Measurements from ENCODE around the gene RGMA.

RGMA gene

GRCh38 chr15:93048759-93049161, 40.3 kb downstream of the RGMA start:
- POLR2A ChIA-PET (ENCODE audit: low non-redundant PET): interaction anchor here (0.5 to 0.7 kb wide), 2 partner anchors 8 to 12 kb away, joined by 3 to 7 read pairs; no protein-coding TSS in a partner anchor
- H3K27ac ChIP-seq: peak overlapping the region; percentile 44
- CTCF ChIA-PET: interaction anchor here (1.5 kb wide), 1 partner anchor 1071 kb away, joined by 4 read pairs; no protein-coding TSS in a partner anchor
- peak; percentile 63 for DNase-seq (ENCODE audit: low spot score)
- TF ChIP-seq, protein P1, sequence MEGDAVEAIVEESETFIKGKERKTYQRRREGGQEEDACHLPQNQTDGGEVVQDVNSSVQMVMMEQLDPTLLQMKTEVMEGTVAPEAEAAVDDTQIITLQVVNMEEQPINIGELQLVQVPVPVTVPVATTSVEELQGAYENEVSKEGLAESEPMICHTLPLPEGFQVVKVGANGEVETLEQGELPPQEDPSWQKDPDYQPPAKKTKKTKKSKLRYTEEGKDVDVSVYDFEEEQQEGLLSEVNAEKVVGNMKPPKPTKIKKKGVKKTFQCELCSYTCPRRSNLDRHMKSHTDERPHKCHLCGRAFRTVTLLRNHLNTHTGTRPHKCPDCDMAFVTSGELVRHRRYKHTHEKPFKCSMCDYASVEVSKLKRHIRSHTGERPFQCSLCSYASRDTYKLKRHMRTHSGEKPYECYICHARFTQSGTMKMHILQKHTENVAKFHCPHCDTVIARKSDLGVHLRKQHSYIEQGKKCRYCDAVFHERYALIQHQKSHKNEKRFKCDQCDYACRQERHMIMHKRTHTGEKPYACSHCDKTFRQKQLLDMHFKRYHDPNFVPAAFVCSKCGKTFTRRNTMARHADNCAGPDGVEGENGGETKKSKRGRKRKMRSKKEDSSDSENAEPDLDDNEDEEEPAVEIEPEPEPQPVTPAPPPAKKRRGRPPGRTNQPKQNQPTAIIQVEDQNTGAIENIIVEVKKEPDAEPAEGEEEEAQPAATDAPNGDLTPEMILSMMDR (conservative IDR thresholded peaks at IDR 0.05; ENCODE audit: low read depth): no peak

DNA sequence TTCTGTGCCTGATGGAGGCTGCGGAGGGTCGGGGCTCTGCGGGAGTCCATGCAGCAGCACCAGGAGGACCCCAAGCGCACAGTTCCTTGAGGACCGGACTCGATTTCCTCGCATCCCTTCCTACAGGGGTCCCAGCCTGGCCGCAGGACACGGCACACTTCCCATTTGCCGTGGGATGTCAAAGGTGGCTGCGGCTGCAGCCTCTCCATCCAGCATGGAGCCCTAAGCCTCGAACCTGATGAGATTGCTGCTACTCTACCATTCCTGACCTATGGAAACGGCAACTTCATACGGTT, 40.6 kb downstream of the RGMA start:
- DNase-seq (ENCODE audit: low spot score): no peak
- CTCF ChIA-PET: interaction anchor here (1.5 kb wide), 1 partner anchor 1072 kb away, joined by 4 read pairs; no protein-coding TSS in a partner anchor
- TF ChIP-seq, protein P1 (conservative IDR thresholded peaks at IDR 0.05; ENCODE audit: low read depth): no peak
- peak overlapping the region; percentile 44 for H3K27ac ChIP-seq
- POLR2A ChIA-PET (ENCODE audit: low non-redundant PET): interaction anchor here (0.5 kb wide), 1 partner anchor 7 kb away, joined by 7 read pairs; no protein-coding TSS in a partner anchor

GRCh38 chr15:93047621-93048425, 41.2 kb downstream of the RGMA start:
- POLR2A ChIA-PET (ENCODE audit: low non-redundant PET): no interaction called here
- TF ChIP-seq, protein P1 (conservative IDR thresholded peaks at IDR 0.05; ENCODE audit: low read depth): no peak
- CTCF ChIA-PET: no interaction called here
- DNase-seq (ENCODE audit: low spot score): no peak
- peak overlapping the region; percentile 44 for H3K27ac ChIP-seq

DNA sequence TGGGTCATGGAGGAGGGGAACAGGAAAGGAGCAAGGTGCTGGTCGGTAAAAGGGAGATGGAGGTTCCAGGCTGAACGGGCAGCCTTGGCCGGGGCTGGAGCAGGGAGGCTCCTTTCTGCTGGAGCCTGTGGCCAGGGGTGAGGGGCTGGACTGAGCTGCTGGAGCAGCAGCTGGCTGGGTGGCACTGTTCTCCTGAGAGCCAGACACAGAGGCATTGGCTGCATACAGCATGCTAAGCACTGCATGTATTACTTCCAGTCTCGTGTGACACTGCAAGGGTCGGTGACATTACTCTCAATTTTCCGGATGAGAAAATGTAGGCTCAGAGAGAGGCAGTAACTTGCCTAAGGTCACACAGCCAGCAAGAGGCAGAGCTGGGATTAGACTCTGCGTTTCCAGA, 42.3 kb downstream of the RGMA start:
- no peak for DNase-seq (ENCODE audit: low spot score)
- ChIA-PET CTCF (no interaction called here), POLR2A (ENCODE audit: low non-redundant PET) (no interaction called here)
- TF ChIP-seq, protein P1 (conservative IDR thresholded peaks at IDR 0.05; ENCODE audit: low read depth): no peak
- H3K27ac ChIP-seq: no peak overlapping the region

DNA sequence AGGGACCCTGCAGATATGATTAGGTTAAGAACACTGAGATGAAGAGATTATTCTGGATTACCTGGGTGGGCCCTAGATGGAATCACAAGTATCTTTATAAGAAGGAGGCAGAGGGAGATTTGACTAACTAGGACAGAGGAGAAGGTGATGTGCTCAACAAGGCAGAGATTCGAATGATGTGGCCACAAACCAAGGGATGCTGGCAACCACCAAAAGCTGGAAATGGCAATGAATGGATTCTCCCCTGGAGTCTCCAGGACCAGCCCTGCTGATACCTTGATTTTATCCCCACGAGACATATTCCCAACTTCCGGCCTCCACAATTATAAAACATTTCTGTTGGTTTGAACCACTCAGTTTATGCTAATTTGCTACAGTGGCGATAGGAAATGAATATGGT, 42.9 kb downstream of the RGMA start:
- CTCF ChIA-PET: no interaction called here
- POLR2A ChIA-PET (ENCODE audit: low non-redundant PET): no interaction called here
- TF ChIP-seq, protein P1 (conservative IDR thresholded peaks at IDR 0.05; ENCODE audit: low read depth): no peak

GRCh38 chr15:93045191-93045785, 43.7 kb downstream of the RGMA start:
- TF ChIP-seq, protein P1 (conservative IDR thresholded peaks at IDR 0.05; ENCODE audit: low read depth): no peak
- no peak for DNase-seq (ENCODE audit: low spot score)
- CTCF ChIA-PET: no interaction called here
- H3K27ac ChIP-seq: no peak overlapping the region
- POLR2A ChIA-PET (ENCODE audit: low non-redundant PET): no interaction called here

More for the DNA sequence above, 42.9 kb downstream of the RGMA start:
- no peak for DNase-seq (ENCODE audit: low spot score)
- no peak overlapping the region for H3K27ac ChIP-seq

Measured in RWPE1 (cell line).